Measurements from ENCODE around the gene CRHR2.

The CRHR2 gene

GRCh38 chr7:30605832-30606231 is 76.4 kb downstream of the CRHR2 start:
- DNase-seq, result no peak
- H3K9me3 ChIP-seq (ENCODE audit: insufficient read depth, low read depth, low read length), result no peaks in the 10 kb centered on the region
- no peaks in the 10 kb centered on the region for H3K4me1 ChIP-seq (ENCODE audit: control insufficient read depth in 1 of 2, insufficient read depth in 2 of 2, low read length in 2 of 2)
- H4K91ac ChIP-seq (ENCODE audit: low read depth, low read length), result no peak overlapping the region
- H3K27ac ChIP-seq (ENCODE audit: low read depth, low read length), result no peak overlapping the region
- no peaks in the 10 kb centered on the region for H3K27me3 ChIP-seq (ENCODE audit: insufficient read depth, low read length)
- H2AFZ ChIP-seq (ENCODE audit: insufficient read depth, low read length, poor library complexity), result no peak overlapping the region
- no peak overlapping the region for H2BK12ac ChIP-seq (ENCODE audit: low read length)
- H4K12ac ChIP-seq (ENCODE audit: low read depth, low read length), result no peak overlapping the region
- H3K18ac ChIP-seq (ENCODE audit: low read length), result no peak overlapping the region
- H3K4ac ChIP-seq (ENCODE audit: low read depth, low read length), result no peak overlapping the region
- H3K9ac ChIP-seq (ENCODE audit: low read length), result no peak overlapping the region
- no peak overlapping the region for H3K4me3 ChIP-seq (ENCODE audit: low read depth, low read length)
- no peaks in the 10 kb centered on the region for H3K79me1 ChIP-seq (ENCODE audit: low read length)
- H3K79me2 ChIP-seq (ENCODE audit: control insufficient read depth, insufficient read depth, low read length, poor library complexity), result no peaks in the 10 kb centered on the region
- H2AK5ac ChIP-seq (ENCODE audit: low read length), result no peak overlapping the region
- no peak overlapping the region for H4K8ac ChIP-seq (ENCODE audit: low read depth, low read length)
- H3K4me2 ChIP-seq (ENCODE audit: low read length), result no peak overlapping the region
- peaks cover 4 to 15% of the 10 kb centered on the region in 2 experiments for H3K36me3 ChIP-seq (ENCODE audit: control insufficient read depth in 1 of 2, insufficient read depth in 2 of 2, low read length in 2 of 2)
- no peak overlapping the region for H3K23ac ChIP-seq (ENCODE audit: low read length)
- no peak overlapping the region for H2BK120ac ChIP-seq (ENCODE audit: insufficient read depth, low read length, poor library complexity)
- no CpG with 5 or more reads among the region's 3 CpGs for WGBS (ENCODE audit: extremely low coverage, insufficient coverage, insufficient read length)
- no peak overlapping the region for H3K14ac ChIP-seq (ENCODE audit: low read length)
- H2BK5ac ChIP-seq (ENCODE audit: low read depth, low read length, poor library complexity), result no peak overlapping the region

DNA sequence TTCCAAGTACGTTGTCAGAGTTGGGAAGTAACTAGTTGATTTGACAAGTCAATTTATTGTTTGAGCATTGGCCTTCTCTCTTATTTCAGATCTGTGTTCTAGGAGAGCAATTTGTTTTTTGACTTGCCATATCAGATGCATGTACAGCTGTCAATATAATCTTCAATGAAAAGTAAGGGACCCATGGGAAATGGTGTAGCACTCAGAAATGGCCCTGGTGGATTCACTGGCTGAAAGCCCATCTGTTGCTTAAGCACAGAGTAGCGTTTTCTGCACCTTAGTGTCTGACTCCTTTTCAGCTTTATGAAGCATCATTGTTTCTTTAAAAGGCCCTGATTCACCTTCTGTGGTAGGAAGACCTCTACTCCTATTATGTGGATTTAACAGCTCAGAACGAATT is 77.4 kb downstream of the CRHR2 start:
- H3K9ac ChIP-seq (ENCODE audit: low read length), result no peak overlapping the region
- DNase-seq, result no peak

More for the DNA sequence above, 77.4 kb downstream of the CRHR2 start:
- Histone ChIP-seq H3K23ac (ENCODE audit: low read length) (no peak overlapping the region), H2AFZ (ENCODE audit: insufficient read depth, low read length, poor library complexity) (no peak overlapping the region), H2AK5ac (ENCODE audit: low read length) (no peak overlapping the region), H3K4me1 (ENCODE audit: control insufficient read depth in 1 of 2, insufficient read depth in 2 of 2, low read length in 2 of 2) (no peaks in the 10 kb centered on the region), H3K27me3 (ENCODE audit: insufficient read depth, low read length) (no peaks in the 10 kb centered on the region), H2BK5ac (ENCODE audit: low read depth, low read length, poor library complexity) (no peak overlapping the region), H3K14ac (ENCODE audit: low read length) (no peak overlapping the region), H3K9me3 (ENCODE audit: insufficient read depth, low read depth, low read length) (no peaks in the 10 kb centered on the region), H3K18ac (ENCODE audit: low read length) (no peak overlapping the region), H3K36me3 (ENCODE audit: control insufficient read depth in 1 of 2, insufficient read depth in 2 of 2, low read length in 2 of 2) (peaks cover 4 to 17% of the 10 kb centered on the region in 2 experiments), H3K79me1 (ENCODE audit: low read length) (no peaks in the 10 kb centered on the region), H2BK12ac (ENCODE audit: low read length) (no peak overlapping the region), H3K79me2 (ENCODE audit: control insufficient read depth, insufficient read depth, low read length, poor library complexity) (no peaks in the 10 kb centered on the region), H4K91ac (ENCODE audit: low read depth, low read length) (no peak overlapping the region), H2BK120ac (ENCODE audit: insufficient read depth, low read length, poor library complexity) (no peak overlapping the region), H3K4me2 (ENCODE audit: low read length) (no peak overlapping the region), H3K4ac (ENCODE audit: low read depth, low read length) (no peak overlapping the region), H4K12ac (ENCODE audit: low read depth, low read length) (no peak overlapping the region), H3K4me3 (ENCODE audit: low read depth, low read length) (no peak overlapping the region), H3K27ac (ENCODE audit: low read depth, low read length) (no peak overlapping the region), H4K8ac (ENCODE audit: low read depth, low read length) (no peak overlapping the region)
- WGBS (ENCODE audit: extremely low coverage, insufficient coverage, insufficient read length), result no CpG with 5 or more reads among the region's 3 CpGs

Measured in trophoblast cell (in vitro differentiated cells and primary cell).